ENCODE data around the gene PIWIL1. TPM values are rescaled to one million over a fixed set of nuclear protein-coding genes. Genes with fewer than 3 reads are reported as not detected.

The PIWIL1 gene
- total RNA-seq, 2 experiments from 2014 or later: not detected

DNA sequence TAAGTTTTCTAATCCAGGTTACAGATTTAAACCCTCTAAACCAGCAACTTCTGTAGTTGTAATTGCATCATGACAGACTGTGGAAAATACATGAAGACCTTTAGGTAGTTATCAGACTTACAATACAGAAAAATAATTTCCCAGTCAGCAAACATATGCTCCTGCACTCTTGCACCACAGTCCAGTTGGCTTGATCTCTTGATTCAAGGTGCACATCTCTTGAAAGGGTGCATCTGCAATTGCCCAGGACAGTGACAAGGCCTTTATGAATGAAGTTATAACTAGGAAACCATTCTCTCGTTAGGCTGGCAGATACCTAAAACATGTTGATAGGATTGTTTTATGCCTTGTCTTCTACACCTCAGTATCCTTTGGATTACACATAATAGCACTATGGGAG, 7.6 kb downstream of the PIWIL1 start:
- no peaks in the 10 kb centered on the region for H3K36me3 Mint-ChIP-seq
- no peak overlapping the region for H3K4me3 Mint-ChIP-seq
- ATAC-seq (no peak), DNase-seq (no peak)
- CTCF ChIA-PET: no interaction called here
- no peaks in the 10 kb centered on the region for H3K9me3 Mint-ChIP-seq (ENCODE audit: low read depth)
- H3K27me3 Mint-ChIP-seq: peaks cover 6% of the 10 kb centered on the region
- no peaks in the 10 kb centered on the region for H3K4me1 Mint-ChIP-seq
- no peak overlapping the region for H3K27ac Mint-ChIP-seq

DNA sequence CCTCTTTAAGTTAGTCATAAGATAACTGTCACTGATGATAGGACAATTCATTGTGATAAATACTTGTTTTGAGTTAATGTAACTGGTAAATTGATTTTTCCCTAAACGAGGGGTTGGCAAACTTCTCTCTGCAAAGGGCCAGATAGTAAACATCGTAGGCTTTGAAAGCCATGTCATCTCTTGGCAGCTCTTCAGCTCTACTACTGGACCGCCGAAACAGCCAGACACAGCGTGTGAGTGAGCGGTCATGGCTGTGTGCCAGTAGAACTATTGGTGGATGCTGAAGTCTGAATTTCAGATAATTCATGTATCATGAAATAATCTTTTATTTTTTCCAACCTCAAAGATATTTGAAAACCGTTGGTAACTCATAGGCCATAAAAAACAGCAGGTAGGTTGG, 9.9 kb downstream of the PIWIL1 start:
- ATAC-seq: no peak
- Mint-ChIP-seq H3K27me3 (peaks cover 7% of the 10 kb centered on the region), H3K36me3 (no peaks in the 10 kb centered on the region), H3K4me1 (no peaks in the 10 kb centered on the region), H3K4me3 (no peak overlapping the region), H3K27ac (no peak overlapping the region), H3K9me3 (ENCODE audit: low read depth) (no peaks in the 10 kb centered on the region)
- CTCF ChIA-PET: no interaction called here
- no peak for DNase-seq

- Mint-ChIP-seq H3K27ac (no peak overlapping the region), H3K9me3 (ENCODE audit: low read depth) (no peaks in the 10 kb centered on the region), H3K4me3 (no peak overlapping the region), H3K27me3 (peaks cover 7% of the 10 kb centered on the region), H3K4me1 (no peaks in the 10 kb centered on the region), H3K36me3 (no peaks in the 10 kb centered on the region)
- CTCF ChIA-PET: no interaction called here
- ATAC-seq (no peak), DNase-seq (no peak)
Measured at GRCh38 chr12:130350715-130351114, 13.0 kb downstream of the PIWIL1 start.

GRCh38 chr12:130351326-130351725, 13.6 kb downstream of the PIWIL1 start:
- Mint-ChIP-seq H3K9me3 (ENCODE audit: low read depth) (no peaks in the 10 kb centered on the region), H3K4me1 (no peaks in the 10 kb centered on the region), H3K27me3 (peaks cover 5% of the 10 kb centered on the region), H3K36me3 (no peaks in the 10 kb centered on the region), H3K4me3 (no peak overlapping the region), H3K27ac (no peak overlapping the region)
- DNase-seq (no peak), ATAC-seq (no peak)
- CTCF ChIA-PET: no interaction called here

- H3K27me3 Mint-ChIP-seq: peaks cover 4% of the 10 kb centered on the region
- no peak for ATAC-seq
- no peak overlapping the region for H3K27ac Mint-ChIP-seq
- no peak overlapping the region for H3K4me3 Mint-ChIP-seq
- H3K9me3 Mint-ChIP-seq (ENCODE audit: low read depth): no peaks in the 10 kb centered on the region
- DNase-seq: no peak
- H3K4me1 Mint-ChIP-seq: no peaks in the 10 kb centered on the region
- H3K36me3 Mint-ChIP-seq: no peaks in the 10 kb centered on the region
- CTCF ChIA-PET: no interaction called here
Measured at GRCh38 chr12:130353081-130353480, 15.4 kb downstream of the PIWIL1 start.

GRCh38 chr12:130354407-130354806, 16.7 kb downstream of the PIWIL1 start:
- Mint-ChIP-seq H3K27ac (no peak overlapping the region), H3K4me1 (no peaks in the 10 kb centered on the region), H3K4me3 (no peak overlapping the region), H3K27me3 (peaks cover 4% of the 10 kb centered on the region), H3K9me3 (ENCODE audit: low read depth) (no peaks in the 10 kb centered on the region), H3K36me3 (no peaks in the 10 kb centered on the region)
- ATAC-seq (no peak), DNase-seq (no peak)
- CTCF ChIA-PET: no interaction called here

GRCh38 chr12:130356222-130356621, 18.5 kb downstream of the PIWIL1 start:
- DNase-seq (no peak), ATAC-seq (no peak)
- no peak overlapping the region for H3K27ac Mint-ChIP-seq
- H3K36me3 Mint-ChIP-seq: no peaks in the 10 kb centered on the region
- no peaks in the 10 kb centered on the region for H3K9me3 Mint-ChIP-seq (ENCODE audit: low read depth)
- CTCF ChIA-PET: no interaction called here
- no peaks in the 10 kb centered on the region for H3K4me1 Mint-ChIP-seq
- H3K4me3 Mint-ChIP-seq: no peak overlapping the region
- no peaks in the 10 kb centered on the region for H3K27me3 Mint-ChIP-seq

GRCh38 chr12:130357241-130357640, 19.6 kb downstream of the PIWIL1 start:
- H3K27ac Mint-ChIP-seq: no peak overlapping the region
- H3K4me3 Mint-ChIP-seq: no peak overlapping the region
- no peak for DNase-seq
- H3K27me3 Mint-ChIP-seq: no peaks in the 10 kb centered on the region
- no peaks in the 10 kb centered on the region for H3K36me3 Mint-ChIP-seq
- CTCF ChIA-PET: no interaction called here
- ATAC-seq: no peak
- H3K9me3 Mint-ChIP-seq (ENCODE audit: low read depth): no peaks in the 10 kb centered on the region
- no peaks in the 10 kb centered on the region for H3K4me1 Mint-ChIP-seq

- CTCF ChIA-PET: no interaction called here
- ATAC-seq (no peak), DNase-seq (no peak)
- no peaks in the 10 kb centered on the region for H3K27me3 Mint-ChIP-seq
- H3K4me3 Mint-ChIP-seq: no peak overlapping the region
- no peaks in the 10 kb centered on the region for H3K36me3 Mint-ChIP-seq
- no peaks in the 10 kb centered on the region for H3K9me3 Mint-ChIP-seq (ENCODE audit: low read depth)
- no peaks in the 10 kb centered on the region for H3K4me1 Mint-ChIP-seq
- H3K27ac Mint-ChIP-seq: no peak overlapping the region
Measured at GRCh38 chr12:130357729-130358330, 20.1 kb downstream of the PIWIL1 start.

DNA sequence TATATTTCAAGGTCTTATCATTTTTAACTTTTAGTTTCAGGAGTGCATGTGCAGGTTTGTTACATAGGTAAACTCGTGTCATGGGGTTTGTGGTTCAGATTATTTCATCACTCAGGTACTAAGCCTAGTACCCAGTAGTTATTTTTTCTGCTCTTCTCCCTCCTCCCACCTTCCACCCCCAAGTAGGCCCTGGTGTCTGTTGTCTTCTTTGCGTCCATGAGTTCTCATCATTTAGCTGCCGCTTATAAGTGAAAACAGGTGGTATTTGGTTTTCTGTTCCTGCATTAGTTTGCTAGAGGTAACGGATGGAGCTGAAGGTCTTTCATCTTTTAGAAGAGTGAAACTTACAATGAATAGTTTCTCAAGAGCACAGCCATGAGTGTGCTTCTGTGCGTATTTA, 24.4 kb downstream of the PIWIL1 start:
- CTCF ChIA-PET: no interaction called here
- H3K4me3 Mint-ChIP-seq: no peak overlapping the region
- DNase-seq: no peak
- no peaks in the 10 kb centered on the region for H3K4me1 Mint-ChIP-seq
- no peaks in the 10 kb centered on the region for H3K27me3 Mint-ChIP-seq
- H3K9me3 Mint-ChIP-seq (ENCODE audit: low read depth): no peaks in the 10 kb centered on the region
- no peak for ATAC-seq
- H3K27ac Mint-ChIP-seq: no peak overlapping the region
- no peaks in the 10 kb centered on the region for H3K36me3 Mint-ChIP-seq

- Mint-ChIP-seq H3K4me1 (no peaks in the 10 kb centered on the region), H3K36me3 (no peaks in the 10 kb centered on the region), H3K27ac (no peak overlapping the region), H3K4me3 (no peak overlapping the region), H3K9me3 (ENCODE audit: low read depth) (no peaks in the 10 kb centered on the region), H3K27me3 (no peaks in the 10 kb centered on the region)
- DNase-seq (no peak), ATAC-seq (no peak)
- CTCF ChIA-PET: no interaction called here
Measured at GRCh38 chr12:130364578-130364977, 26.9 kb downstream of the PIWIL1 start.

GRCh38 chr12:130366159-130366558, 28.5 kb downstream of the PIWIL1 start:
- H3K27ac Mint-ChIP-seq: no peak overlapping the region
- H3K9me3 Mint-ChIP-seq (ENCODE audit: low read depth): no peaks in the 10 kb centered on the region
- no peaks in the 10 kb centered on the region for H3K27me3 Mint-ChIP-seq

DNA sequence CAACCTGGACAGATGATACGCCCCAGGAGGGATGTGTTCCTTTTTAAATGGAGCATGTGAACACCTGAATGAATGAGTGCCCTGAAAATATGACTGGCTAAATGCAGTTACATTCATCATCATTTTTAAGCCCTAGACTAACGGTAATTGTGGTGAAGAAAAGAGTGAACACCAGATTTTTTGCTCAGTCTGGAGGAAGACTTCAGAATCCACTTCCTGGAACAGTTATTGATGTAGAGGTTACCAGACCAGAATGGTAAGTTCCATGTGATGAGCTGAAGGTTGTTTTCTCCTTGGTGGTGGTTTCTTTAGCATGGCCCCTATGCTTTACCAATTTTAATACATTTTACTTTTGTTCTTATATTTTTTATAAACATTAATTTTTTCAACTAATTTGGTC, 29.3 kb downstream of the PIWIL1 start:
- no peaks in the 10 kb centered on the region for H3K4me1 Mint-ChIP-seq
- CTCF ChIA-PET: no interaction called here

More at GRCh38 chr12:130366159-130366558, 28.5 kb downstream of the PIWIL1 start:
- Mint-ChIP-seq H3K36me3 (no peaks in the 10 kb centered on the region), H3K4me3 (no peak overlapping the region), H3K4me1 (no peaks in the 10 kb centered on the region)
- ATAC-seq (no peak), DNase-seq (no peak)
- CTCF ChIA-PET: no interaction called here

GRCh38 chr12:130367523-130367922, 29.8 kb downstream of the PIWIL1 start:
- CTCF ChIA-PET: no interaction called here

More for the DNA sequence above, 29.3 kb downstream of the PIWIL1 start:
- Mint-ChIP-seq H3K27ac (no peak overlapping the region), H3K27me3 (no peaks in the 10 kb centered on the region), H3K9me3 (ENCODE audit: low read depth) (no peaks in the 10 kb centered on the region), H3K4me3 (no peak overlapping the region), H3K36me3 (no peaks in the 10 kb centered on the region)
- no peak for DNase-seq
- ATAC-seq: no peak

GRCh38 chr12:130369816-130370215, 32.1 kb downstream of the PIWIL1 start:
- DNase-seq: no peak
- Mint-ChIP-seq H3K27me3 (no peaks in the 10 kb centered on the region), H3K27ac (no peak overlapping the region), H3K4me1 (no peaks in the 10 kb centered on the region), H3K36me3 (no peaks in the 10 kb centered on the region), H3K9me3 (ENCODE audit: low read depth) (no peaks in the 10 kb centered on the region), H3K4me3 (no peak overlapping the region)
- ATAC-seq: no peak
- CTCF ChIA-PET: interaction anchor here (1.1 kb wide), 1 partner anchor 380 kb away, joined by 3 read pairs; no protein-coding TSS in a partner anchor

More at GRCh38 chr12:130367523-130367922, 29.8 kb downstream of the PIWIL1 start:
- Mint-ChIP-seq H3K4me1 (no peaks in the 10 kb centered on the region), H3K27ac (no peak overlapping the region), H3K27me3 (no peaks in the 10 kb centered on the region), H3K4me3 (no peak overlapping the region), H3K9me3 (ENCODE audit: low read depth) (no peaks in the 10 kb centered on the region), H3K36me3 (no peaks in the 10 kb centered on the region)
- no peak for ATAC-seq
- DNase-seq: no peak

All from activated CD8-positive, alpha-beta memory T cell treated with anti-CD3 and anti-CD28 coated beads, Interleukin-2, amount 10 ng/mL, durations not matched to agents 7 days and 5 days (primary cell).